SK-N-SH treated with all-trans-retinoic acid at 6 μM for 48 hours (cell line): ENCODE results near the gene GOLT1B.

Experiments
- PATZ1 ChIP-seq: fragments of 250-450 bp; sonication (Bioruptor Pico); IDR thresholded peaks from 2 replicates; pipeline ENCODE4 v1.8.0; 2020; ENCODE audit warnings: mild to moderate bottlenecking, moderate library complexity, borderline replicate concordance
- PPARA ChIP-seq: fragments of 250-450 bp; sonication (Bioruptor Pico); IDR thresholded peaks from 2 replicates; pipeline ENCODE4 v1.5.0; 2020; ENCODE audit warnings: mild to moderate bottlenecking, borderline replicate concordance
- TF ChIP-seq, protein P1 (sequence below): fragments of 250-450 bp; sonication (Bioruptor Pico); IDR thresholded peaks from 2 replicates; pipeline ENCODE4 v1.5.0; 2020; ENCODE audit warnings: mild to moderate bottlenecking, moderate library complexity

DNA sequence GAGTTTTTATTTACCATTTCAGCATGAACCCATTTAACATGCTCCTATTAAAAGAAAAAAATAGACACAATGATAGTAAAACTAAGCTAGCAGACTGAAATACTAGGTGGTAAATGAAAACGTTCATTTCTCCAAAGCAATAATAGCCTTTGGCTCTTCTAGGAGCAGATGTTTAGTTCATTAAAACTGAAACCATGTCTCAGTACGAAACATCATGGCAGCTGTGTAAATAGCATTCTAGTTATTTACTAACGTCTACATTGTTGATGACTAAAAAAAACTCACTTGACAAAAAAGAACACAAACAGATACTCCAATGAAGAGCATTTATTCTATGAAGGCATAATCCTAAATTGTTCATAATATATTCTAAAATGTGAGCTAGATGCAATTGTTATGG lies 18.1 kb upstream of the GOLT1B start:
- TF ChIP-seq PATZ1 (CRISPR knock-in tag) = no peak
- TF ChIP-seq, protein P1, sequence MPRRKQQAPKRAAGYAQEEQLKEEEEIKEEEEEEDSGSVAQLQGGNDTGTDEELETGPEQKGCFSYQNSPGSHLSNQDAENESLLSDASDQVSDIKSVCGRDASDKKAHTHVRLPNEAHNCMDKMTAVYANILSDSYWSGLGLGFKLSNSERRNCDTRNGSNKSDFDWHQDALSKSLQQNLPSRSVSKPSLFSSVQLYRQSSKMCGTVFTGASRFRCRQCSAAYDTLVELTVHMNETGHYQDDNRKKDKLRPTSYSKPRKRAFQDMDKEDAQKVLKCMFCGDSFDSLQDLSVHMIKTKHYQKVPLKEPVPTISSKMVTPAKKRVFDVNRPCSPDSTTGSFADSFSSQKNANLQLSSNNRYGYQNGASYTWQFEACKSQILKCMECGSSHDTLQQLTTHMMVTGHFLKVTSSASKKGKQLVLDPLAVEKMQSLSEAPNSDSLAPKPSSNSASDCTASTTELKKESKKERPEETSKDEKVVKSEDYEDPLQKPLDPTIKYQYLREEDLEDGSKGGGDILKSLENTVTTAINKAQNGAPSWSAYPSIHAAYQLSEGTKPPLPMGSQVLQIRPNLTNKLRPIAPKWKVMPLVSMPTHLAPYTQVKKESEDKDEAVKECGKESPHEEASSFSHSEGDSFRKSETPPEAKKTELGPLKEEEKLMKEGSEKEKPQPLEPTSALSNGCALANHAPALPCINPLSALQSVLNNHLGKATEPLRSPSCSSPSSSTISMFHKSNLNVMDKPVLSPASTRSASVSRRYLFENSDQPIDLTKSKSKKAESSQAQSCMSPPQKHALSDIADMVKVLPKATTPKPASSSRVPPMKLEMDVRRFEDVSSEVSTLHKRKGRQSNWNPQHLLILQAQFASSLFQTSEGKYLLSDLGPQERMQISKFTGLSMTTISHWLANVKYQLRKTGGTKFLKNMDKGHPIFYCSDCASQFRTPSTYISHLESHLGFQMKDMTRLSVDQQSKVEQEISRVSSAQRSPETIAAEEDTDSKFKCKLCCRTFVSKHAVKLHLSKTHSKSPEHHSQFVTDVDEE (CRISPR knock-in tag) = no peak
- no peak for TF ChIP-seq PPARA
